Panc1 (cell line): ENCODE data around the gene UBE2E2. TPM values are rescaled to one million over a fixed set of nuclear protein-coding genes. Genes with fewer than 3 reads are reported as not detected.

Source experiments
- ATAC-seq: fragments of 200-7000 bp; cut with Tn5 transposase; 2 replicates; pipeline ENCODE4 v1.9.1; 2020; ENCODE audit warnings: mild to moderate bottlenecking, moderate library complexity
- BruUV-seq: library from RNA; stranded (reverse); fragments of 400-500 nt; replicated peaks from 2 replicates; lab custom pipeline; 2021; lab: Mats Ljungman, UMichigan
- CTCF ChIA-PET: fragments of 300-600 bp; sonication (Branson Sonifier 250); formaldehyde crosslinking; loops from one replicate; lab custom pipeline; 2022; ENCODE audit warnings: antibody characterized with exemption; lab: Charles Lee
- POLR2A ChIA-PET: fragments of 300-600 bp; sonication (Branson Sonifier 250); formaldehyde crosslinking; loops from one replicate; lab custom pipeline; 2022; ENCODE audit warnings: antibody characterized with exemption; lab: Charles Lee
- DNase-seq: peaks from one replicate; pipeline ENCODE4 v3.0.0-alpha.2; 2010; ENCODE audit warnings: low read depth, low spot score
- H3K27ac ChIP-seq: 2 replicates; pipeline ENCODE4 v1.5.1; 2011; ENCODE audit warnings: mild to moderate bottlenecking, low read length, inconsistent platforms
- H3K27me3 ChIP-seq: fragments of 200-500 bp; sonication (Bioruptor generic); 2 replicates; pipeline ENCODE4 v1.6.0; 2014; ENCODE audit warnings: low read length, inconsistent platforms; ENCODE audit not compliant: control insufficient read depth, insufficient read depth
- H3K36me3 ChIP-seq: fragments of 200-500 bp; sonication (Bioruptor generic); 2 replicates; pipeline ENCODE4 v1.5.1; 2014; ENCODE audit warnings: inconsistent platforms, mild to moderate bottlenecking, low read length, moderate library complexity; ENCODE audit not compliant: control insufficient read depth, insufficient read depth
- H3K4me1 ChIP-seq: 2 replicates; pipeline ENCODE4 v1.5.1; 2011; ENCODE audit warnings: inconsistent platforms, mild to moderate bottlenecking, low read length, moderate library complexity; ENCODE audit not compliant: control insufficient read depth, insufficient read depth
- H3K4me3 ChIP-seq, 2 experiments: 2 replicates each; pipeline ENCODE4 v1.5.1; 2011 to 2012; ENCODE audit warnings: low read depth in 2 of 2, low read length in 2 of 2, mild to moderate bottlenecking in 2 of 2, inconsistent platforms in 1 of 2, moderate library complexity in 1 of 2
- H3K9me3 ChIP-seq: fragments of 200-500 bp; sonication (Bioruptor generic); 2 replicates; pipeline ENCODE4 v1.5.1; 2014; ENCODE audit warnings: low read depth, mild to moderate bottlenecking, inconsistent platforms, low read length, moderate library complexity; ENCODE audit not compliant: control insufficient read depth, insufficient read depth
- CTCF ChIP-seq: fragments of 450-650 bp; IDR thresholded peaks from 2 replicates; pipeline ENCODE4 v1.5.1; 2017; ENCODE audit warnings: mild to moderate bottlenecking
- POLR2AphosphoS5 ChIP-seq: IDR thresholded peaks from 2 replicates; pipeline ENCODE4 v1.6.1; 2012; ENCODE audit warnings: mild to moderate bottlenecking, low read depth, low read length, moderate library complexity
- SIN3A ChIP-seq: IDR thresholded peaks from 2 replicates; pipeline ENCODE4 v1.6.1; 2012; ENCODE audit warnings: low read depth, mild to moderate bottlenecking, low read length, moderate library complexity, borderline replicate concordance; ENCODE audit not compliant: insufficient read depth
- TCF7L2 ChIP-seq: IDR thresholded peaks from 2 replicates; pipeline ENCODE4 v1.6.1; 2011; ENCODE audit warnings: mild to moderate bottlenecking, low read depth, low read length, inconsistent platforms
- in situ Hi-C: cut with HindIII; loops from 2 replicates; pipeline ENCODE4 v1.10.0; 2016; ENCODE audit warnings: low sequenced_read_pairs, low pct_unique_long_range_greater_than_20kb
- intact Hi-C: fragments of 100-400 bp; cut with micrococcal nuclease; formaldehyde crosslinking; loops from one replicate; pipeline ENCODE4 v1.10.0; 2022; ENCODE audit not compliant: unreplicated experiment
- total RNA-seq: library from RNA; stranded (reverse); gene quantifications from one replicate; pipeline ENCODE4 v1.2.1, GENCODE V29; 2021; ENCODE audit not compliant: unreplicated experiment
- TF ChIP-seq, protein P1 (sequence below), 2 experiments: IDR thresholded peaks; 2 replicates each; pipeline ENCODE4 v1.6.1; 2011 to 2012; ENCODE audit warnings: low read depth in 2 of 2, control low read depth in 1 of 2, low read length in 1 of 2, mild to moderate bottlenecking in 1 of 2, moderate library complexity in 1 of 2; ENCODE audit not compliant: insufficient read depth in 1 of 2

Gene UBE2E2
- total RNA-seq, 1 experiment from 2014 or later: 38.2 TPM

DNA sequence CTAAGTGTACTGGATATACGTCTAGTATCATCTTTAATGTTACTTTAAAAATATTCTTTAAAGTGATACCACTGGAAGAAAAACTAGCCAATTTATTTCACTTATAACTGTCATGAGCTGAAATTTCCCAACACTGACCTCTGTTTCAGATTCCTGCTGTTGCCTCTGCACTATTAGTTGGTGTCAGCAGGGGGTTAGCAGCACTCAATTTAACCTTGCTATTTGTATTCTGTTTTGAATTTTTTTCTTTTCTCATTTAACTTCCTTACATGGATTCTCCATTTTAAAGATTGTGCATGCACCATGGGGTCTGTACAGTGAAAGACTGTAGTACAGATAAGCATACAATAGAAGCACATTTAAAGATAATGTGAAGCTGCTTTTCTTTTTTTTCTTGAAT lies 169.2 kb downstream of the UBE2E2 start:
- intact Hi-C loops: no loop called here
- H3K36me3 ChIP-seq: no peaks in the 10 kb centered on the region
- DNase-seq (no peak), ATAC-seq (no peak)
- H3K4me1 ChIP-seq: no peaks in the 10 kb centered on the region
- TF ChIP-seq CTCF (no peak), SIN3A (no peak), TCF7L2 (no peak), POLR2AphosphoS5 (no peak)
- TF ChIP-seq, protein P1, sequence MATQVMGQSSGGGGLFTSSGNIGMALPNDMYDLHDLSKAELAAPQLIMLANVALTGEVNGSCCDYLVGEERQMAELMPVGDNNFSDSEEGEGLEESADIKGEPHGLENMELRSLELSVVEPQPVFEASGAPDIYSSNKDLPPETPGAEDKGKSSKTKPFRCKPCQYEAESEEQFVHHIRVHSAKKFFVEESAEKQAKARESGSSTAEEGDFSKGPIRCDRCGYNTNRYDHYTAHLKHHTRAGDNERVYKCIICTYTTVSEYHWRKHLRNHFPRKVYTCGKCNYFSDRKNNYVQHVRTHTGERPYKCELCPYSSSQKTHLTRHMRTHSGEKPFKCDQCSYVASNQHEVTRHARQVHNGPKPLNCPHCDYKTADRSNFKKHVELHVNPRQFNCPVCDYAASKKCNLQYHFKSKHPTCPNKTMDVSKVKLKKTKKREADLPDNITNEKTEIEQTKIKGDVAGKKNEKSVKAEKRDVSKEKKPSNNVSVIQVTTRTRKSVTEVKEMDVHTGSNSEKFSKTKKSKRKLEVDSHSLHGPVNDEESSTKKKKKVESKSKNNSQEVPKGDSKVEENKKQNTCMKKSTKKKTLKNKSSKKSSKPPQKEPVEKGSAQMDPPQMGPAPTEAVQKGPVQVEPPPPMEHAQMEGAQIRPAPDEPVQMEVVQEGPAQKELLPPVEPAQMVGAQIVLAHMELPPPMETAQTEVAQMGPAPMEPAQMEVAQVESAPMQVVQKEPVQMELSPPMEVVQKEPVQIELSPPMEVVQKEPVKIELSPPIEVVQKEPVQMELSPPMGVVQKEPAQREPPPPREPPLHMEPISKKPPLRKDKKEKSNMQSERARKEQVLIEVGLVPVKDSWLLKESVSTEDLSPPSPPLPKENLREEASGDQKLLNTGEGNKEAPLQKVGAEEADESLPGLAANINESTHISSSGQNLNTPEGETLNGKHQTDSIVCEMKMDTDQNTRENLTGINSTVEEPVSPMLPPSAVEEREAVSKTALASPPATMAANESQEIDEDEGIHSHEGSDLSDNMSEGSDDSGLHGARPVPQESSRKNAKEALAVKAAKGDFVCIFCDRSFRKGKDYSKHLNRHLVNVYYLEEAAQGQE (IDR thresholded peaks at IDR 0.05; ENCODE audit: insufficient read depth in 1 of 2, low read depth in 2 of 2, low read length in 1 of 2): no peak
- CTCF ChIA-PET: no interaction called here
- BruUV-seq: no TSS peak
- in situ Hi-C loops: no loop called here
- no peaks in the 10 kb centered on the region for H3K9me3 ChIP-seq
- H3K27ac ChIP-seq: no peak overlapping the region
- POLR2A ChIA-PET: no interaction called here
- no peak overlapping the region for H3K4me3 ChIP-seq
- no peaks in the 10 kb centered on the region for H3K27me3 ChIP-seq

DNA sequence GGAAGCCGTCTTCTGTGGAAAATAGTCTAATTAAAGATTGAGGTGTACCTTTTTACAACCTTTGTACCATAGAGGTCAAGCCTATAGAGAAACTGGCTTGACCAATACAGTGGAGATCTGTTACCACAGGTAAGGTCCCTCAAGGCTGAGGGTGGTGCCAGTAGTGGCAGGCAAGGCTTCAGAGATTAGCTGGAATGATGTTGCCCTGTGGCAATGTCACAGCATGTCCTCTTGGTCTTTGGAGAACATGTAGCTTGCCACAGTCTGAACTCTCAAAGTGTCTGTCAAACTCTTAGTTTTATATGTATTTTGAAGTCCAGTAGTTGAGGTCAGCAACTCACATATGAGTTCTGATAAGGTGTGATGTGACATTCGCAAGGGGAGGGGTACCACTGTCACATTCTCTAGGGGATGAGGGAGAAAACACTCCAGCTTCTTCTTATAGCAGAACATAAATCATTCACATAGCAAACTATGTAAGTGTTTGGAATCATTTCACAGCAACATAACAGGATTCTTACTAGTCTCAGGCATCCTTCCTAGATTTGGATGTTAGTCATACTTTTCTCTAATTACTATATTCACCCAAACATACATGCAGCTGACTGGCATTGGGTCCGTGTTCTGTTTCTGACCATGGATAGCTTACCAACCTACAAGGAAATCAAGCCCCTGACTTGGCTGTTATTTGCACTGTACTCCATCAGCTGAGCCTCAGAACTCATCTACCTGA lies 173.6 kb downstream of the UBE2E2 start:
- no TSS peak for BruUV-seq
- ChIA-PET CTCF (no interaction called here), POLR2A (no interaction called here)
- Histone ChIP-seq H3K27ac (no peak overlapping the region), H3K4me3 (no peak overlapping the region), H3K27me3 (no peaks in the 10 kb centered on the region), H3K9me3 (no peaks in the 10 kb centered on the region), H3K4me1 (no peaks in the 10 kb centered on the region), H3K36me3 (no peaks in the 10 kb centered on the region)
- DNase-seq: no peak
- in situ Hi-C loops: no loop called here
- TF ChIP-seq CTCF (no peak), TCF7L2 (no peak), SIN3A (no peak), POLR2AphosphoS5 (no peak)
- TF ChIP-seq, protein P1 (IDR thresholded peaks at IDR 0.05; ENCODE audit: insufficient read depth in 1 of 2, low read depth in 2 of 2, low read length in 1 of 2): no peak
- intact Hi-C loops: no loop called here
- ATAC-seq: no peak
